HEK293 (cell line): ENCODE results near the gene JPH4.
A peak's percentile ranks its signal among the peaks of the same experiment; 100 is the strongest.

Experiments used
- KLF16 ChIP-seq: fragments of 450-650 bp; formaldehyde crosslinking; IDR thresholded peaks from 2 replicates; pipeline ENCODE4 v1.5.1; 2017; ENCODE audit warnings: missing biosample characterization, missing genetic modification characterization
- SETDB1 ChIP-seq: IDR thresholded peaks from one replicate; pipeline ENCODE4 v1.6.1; 2017; ENCODE audit warnings: mild to moderate bottlenecking, low read length, moderate library complexity, mixed read lengths; ENCODE audit not compliant: insufficient read length
- SP2 ChIP-seq: fragments of 450-650 bp; formaldehyde crosslinking; IDR thresholded peaks from 2 replicates; pipeline ENCODE4 v1.5.1; 2016; ENCODE audit warnings: missing biosample characterization, missing genetic modification characterization
- SP3 ChIP-seq: fragments of 450-650 bp; formaldehyde crosslinking; IDR thresholded peaks from 2 replicates; pipeline ENCODE4 v1.5.1; 2016; ENCODE audit warnings: missing biosample characterization, missing genetic modification characterization
- ZBTB48 ChIP-seq: fragments of 450-650 bp; formaldehyde crosslinking; IDR thresholded peaks from 2 replicates; pipeline ENCODE4 v1.5.1; 2016; ENCODE audit warnings: missing biosample characterization, missing genetic modification characterization
- ZBTB8A ChIP-seq: fragments of 450-650 bp; formaldehyde crosslinking; IDR thresholded peaks from 2 replicates; pipeline ENCODE4 v1.5.1; 2016; ENCODE audit warnings: missing biosample characterization, missing genetic modification characterization
- ZNF114 ChIP-seq: fragments of 450-650 bp; formaldehyde crosslinking; IDR thresholded peaks from 2 replicates; pipeline ENCODE4 v1.5.0; 2017; ENCODE audit warnings: missing biosample characterization, missing genetic modification characterization
- ZNF155 ChIP-seq: fragments of 450-650 bp; formaldehyde crosslinking; IDR thresholded peaks from 2 replicates; pipeline ENCODE4 v1.5.1; 2016; ENCODE audit warnings: missing biosample characterization, missing genetic modification characterization
- ZNF239 ChIP-seq: fragments of 450-650 bp; formaldehyde crosslinking; IDR thresholded peaks from 2 replicates; pipeline ENCODE4 v1.5.1; 2016; ENCODE audit warnings: missing biosample characterization, missing genetic modification characterization
- ZNF311 ChIP-seq: fragments of 450-650 bp; formaldehyde crosslinking; IDR thresholded peaks from 2 replicates; pipeline ENCODE4 v1.5.1; 2017; ENCODE audit warnings: missing biosample characterization, missing genetic modification characterization, borderline replicate concordance
- ZNF473 ChIP-seq: fragments of 450-650 bp; formaldehyde crosslinking; IDR thresholded peaks from 2 replicates; pipeline ENCODE4 v1.5.1; 2017; ENCODE audit warnings: missing biosample characterization, missing genetic modification characterization
- ZNF521 ChIP-seq: fragments of 450-650 bp; formaldehyde crosslinking; IDR thresholded peaks from 2 replicates; pipeline ENCODE4 v1.5.1; 2017; ENCODE audit warnings: missing biosample characterization, mild to moderate bottlenecking, missing genetic modification characterization
- ZNF560 ChIP-seq: fragments of 450-650 bp; formaldehyde crosslinking; IDR thresholded peaks from 2 replicates; pipeline ENCODE4 v1.5.1; 2017; ENCODE audit warnings: missing biosample characterization, missing genetic modification characterization, borderline replicate concordance
- ZNF561 ChIP-seq: fragments of 450-650 bp; IDR thresholded peaks from 2 replicates; pipeline ENCODE4 v1.5.1; 2018; ENCODE audit warnings: missing biosample characterization, missing genetic modification characterization, borderline replicate concordance
- ZNF654 ChIP-seq: fragments of 450-650 bp; formaldehyde crosslinking; IDR thresholded peaks from 2 replicates; pipeline ENCODE4 v1.5.1; 2016; ENCODE audit warnings: low read depth, missing biosample characterization, missing genetic modification characterization
- ZNF792 ChIP-seq: fragments of 450-650 bp; formaldehyde crosslinking; IDR thresholded peaks from 2 replicates; pipeline ENCODE4 v1.5.1; 2016; ENCODE audit warnings: missing biosample characterization, missing genetic modification characterization
- ZSCAN30 ChIP-seq: fragments of 450-650 bp; IDR thresholded peaks from 2 replicates; pipeline ENCODE4 v1.5.1; 2018; ENCODE audit warnings: missing biosample characterization, mild to moderate bottlenecking, missing genetic modification characterization, moderate library complexity
- TF ChIP-seq, protein P1 (sequence below): fragments of 450-650 bp; formaldehyde crosslinking; IDR thresholded peaks from 2 replicates; pipeline ENCODE4 v1.5.1; 2017; ENCODE audit warnings: missing biosample characterization, missing genetic modification characterization
- TF ChIP-seq, protein P2 (sequence below): fragments of 450-650 bp; formaldehyde crosslinking; IDR thresholded peaks from 2 replicates; pipeline ENCODE4 v1.5.1; 2016; ENCODE audit warnings: missing biosample characterization, missing genetic modification characterization
- TF ChIP-seq, protein P3 (sequence below): fragments of 450-650 bp; formaldehyde crosslinking; IDR thresholded peaks from 2 replicates; pipeline ENCODE4 v1.5.1; 2016; ENCODE audit warnings: missing biosample characterization, missing genetic modification characterization
- TF ChIP-seq, protein P4 (sequence below): fragments of 450-650 bp; formaldehyde crosslinking; IDR thresholded peaks from 2 replicates; pipeline ENCODE4 v1.5.1; 2016; ENCODE audit warnings: missing biosample characterization, missing genetic modification characterization
- TF ChIP-seq, protein P5 (sequence below): fragments of 450-650 bp; IDR thresholded peaks from 2 replicates; pipeline ENCODE4 v1.5.1; 2018; ENCODE audit warnings: missing biosample characterization, mild to moderate bottlenecking, missing genetic modification characterization
- TF ChIP-seq, protein P6 (sequence below): fragments of 450-650 bp; formaldehyde crosslinking; conservative IDR thresholded peaks from 2 replicates; pipeline ENCODE4 v1.5.1; 2016; ENCODE audit warnings: low read depth, missing biosample characterization, missing genetic modification characterization

Gene JPH4

DNA sequence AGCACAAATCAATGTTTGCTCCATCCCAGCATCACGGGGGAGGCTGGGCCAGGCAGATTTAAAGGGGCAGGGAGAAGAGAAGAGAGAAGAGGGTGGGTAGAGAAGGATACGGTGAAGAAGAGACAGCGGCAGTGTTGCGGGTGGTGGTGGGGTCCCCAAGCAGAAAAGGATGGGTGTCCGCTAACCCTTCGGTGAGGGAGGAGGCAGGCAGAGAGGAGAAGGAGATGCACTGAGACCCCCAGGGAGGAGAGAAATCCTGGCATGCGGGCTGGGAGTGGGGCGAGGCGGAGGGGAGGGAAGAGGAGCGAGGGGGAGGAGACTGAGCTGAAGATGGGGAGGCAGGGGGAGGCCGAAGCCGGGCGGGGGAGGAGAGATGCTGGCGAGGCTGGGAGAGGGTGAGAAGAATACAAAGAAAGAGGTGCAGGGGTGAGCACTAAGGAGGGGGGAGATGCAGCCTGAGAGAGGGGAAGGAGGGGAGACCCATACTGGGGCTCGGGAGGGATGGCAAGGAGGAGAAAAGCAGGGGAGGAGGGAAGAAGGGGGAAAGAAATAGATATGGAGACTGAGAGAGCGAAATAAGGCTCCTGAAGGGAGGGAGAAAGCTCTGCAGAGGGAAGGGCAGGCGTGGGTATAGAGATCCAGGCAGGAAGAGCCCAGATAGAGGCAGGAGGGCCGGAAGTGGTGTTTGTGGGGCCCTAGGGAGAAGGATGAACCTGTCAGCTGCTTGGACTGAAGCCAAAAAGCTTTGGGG lies at the start of gene JPH4 (continued):
- no peak for TF ChIP-seq SP2 (tag by site-specific recombination)
- no peak for TF ChIP-seq ZNF155
- no peak for TF ChIP-seq KLF16
- TF ChIP-seq ZNF560 (tag by site-specific recombination) = no peak
- no peak for TF ChIP-seq ZBTB8A (tag by site-specific recombination)
- TF ChIP-seq ZNF521 = no peak
- TF ChIP-seq, protein P1, sequence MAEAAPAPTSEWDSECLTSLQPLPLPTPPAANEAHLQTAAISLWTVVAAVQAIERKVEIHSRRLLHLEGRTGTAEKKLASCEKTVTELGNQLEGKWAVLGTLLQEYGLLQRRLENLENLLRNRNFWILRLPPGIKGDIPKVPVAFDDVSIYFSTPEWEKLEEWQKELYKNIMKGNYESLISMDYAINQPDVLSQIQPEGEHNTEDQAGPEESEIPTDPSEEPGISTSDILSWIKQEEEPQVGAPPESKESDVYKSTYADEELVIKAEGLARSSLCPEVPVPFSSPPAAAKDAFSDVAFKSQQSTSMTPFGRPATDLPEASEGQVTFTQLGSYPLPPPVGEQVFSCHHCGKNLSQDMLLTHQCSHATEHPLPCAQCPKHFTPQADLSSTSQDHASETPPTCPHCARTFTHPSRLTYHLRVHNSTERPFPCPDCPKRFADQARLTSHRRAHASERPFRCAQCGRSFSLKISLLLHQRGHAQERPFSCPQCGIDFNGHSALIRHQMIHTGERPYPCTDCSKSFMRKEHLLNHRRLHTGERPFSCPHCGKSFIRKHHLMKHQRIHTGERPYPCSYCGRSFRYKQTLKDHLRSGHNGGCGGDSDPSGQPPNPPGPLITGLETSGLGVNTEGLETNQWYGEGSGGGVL = peak; percentile 87
- TF ChIP-seq, protein P2, sequence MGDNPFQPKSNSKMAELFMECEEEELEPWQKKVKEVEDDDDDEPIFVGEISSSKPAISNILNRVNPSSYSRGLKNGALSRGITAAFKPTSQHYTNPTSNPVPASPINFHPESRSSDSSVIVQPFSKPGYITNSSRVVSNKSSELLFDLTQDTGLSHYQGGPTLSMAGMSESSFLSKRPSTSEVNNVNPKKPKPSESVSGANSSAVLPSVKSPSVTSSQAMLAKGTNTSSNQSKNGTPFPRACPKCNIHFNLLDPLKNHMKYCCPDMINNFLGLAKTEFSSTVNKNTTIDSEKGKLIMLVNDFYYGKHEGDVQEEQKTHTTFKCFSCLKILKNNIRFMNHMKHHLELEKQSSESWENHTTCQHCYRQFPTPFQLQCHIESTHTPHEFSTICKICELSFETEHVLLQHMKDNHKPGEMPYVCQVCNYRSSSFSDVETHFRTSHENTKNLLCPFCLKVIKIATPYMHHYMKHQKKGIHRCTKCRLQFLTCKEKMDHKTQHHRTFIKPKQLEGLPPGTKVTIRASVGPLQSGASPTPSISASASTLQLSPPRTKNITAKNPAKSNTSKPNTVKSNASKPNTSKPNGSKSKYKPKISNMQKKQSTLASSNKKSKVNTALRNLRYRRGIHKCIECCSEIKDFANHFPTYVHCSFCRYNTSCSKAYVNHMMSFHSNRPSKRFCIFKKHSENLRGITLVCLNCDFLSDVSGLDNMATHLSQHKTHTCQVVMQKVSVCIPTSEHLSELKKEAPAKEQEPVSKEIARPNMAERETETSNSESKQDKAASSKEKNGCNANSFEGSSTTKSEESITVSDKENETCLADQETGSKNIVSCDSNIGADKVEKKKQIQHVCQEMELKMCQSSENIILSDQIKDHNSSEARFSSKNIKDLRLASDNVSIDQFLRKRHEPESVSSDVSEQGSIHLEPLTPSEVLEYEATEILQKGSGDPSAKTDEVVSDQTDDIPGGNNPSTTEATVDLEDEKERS = no peak
- TF ChIP-seq ZNF239 = no peak
- no peak for TF ChIP-seq ZNF114 (tag by site-specific recombination)
- TF ChIP-seq SP3 (tag by site-specific recombination) = peak; percentile 25; the same call in 1 of the 2 replicates
- TF ChIP-seq, protein P3, sequence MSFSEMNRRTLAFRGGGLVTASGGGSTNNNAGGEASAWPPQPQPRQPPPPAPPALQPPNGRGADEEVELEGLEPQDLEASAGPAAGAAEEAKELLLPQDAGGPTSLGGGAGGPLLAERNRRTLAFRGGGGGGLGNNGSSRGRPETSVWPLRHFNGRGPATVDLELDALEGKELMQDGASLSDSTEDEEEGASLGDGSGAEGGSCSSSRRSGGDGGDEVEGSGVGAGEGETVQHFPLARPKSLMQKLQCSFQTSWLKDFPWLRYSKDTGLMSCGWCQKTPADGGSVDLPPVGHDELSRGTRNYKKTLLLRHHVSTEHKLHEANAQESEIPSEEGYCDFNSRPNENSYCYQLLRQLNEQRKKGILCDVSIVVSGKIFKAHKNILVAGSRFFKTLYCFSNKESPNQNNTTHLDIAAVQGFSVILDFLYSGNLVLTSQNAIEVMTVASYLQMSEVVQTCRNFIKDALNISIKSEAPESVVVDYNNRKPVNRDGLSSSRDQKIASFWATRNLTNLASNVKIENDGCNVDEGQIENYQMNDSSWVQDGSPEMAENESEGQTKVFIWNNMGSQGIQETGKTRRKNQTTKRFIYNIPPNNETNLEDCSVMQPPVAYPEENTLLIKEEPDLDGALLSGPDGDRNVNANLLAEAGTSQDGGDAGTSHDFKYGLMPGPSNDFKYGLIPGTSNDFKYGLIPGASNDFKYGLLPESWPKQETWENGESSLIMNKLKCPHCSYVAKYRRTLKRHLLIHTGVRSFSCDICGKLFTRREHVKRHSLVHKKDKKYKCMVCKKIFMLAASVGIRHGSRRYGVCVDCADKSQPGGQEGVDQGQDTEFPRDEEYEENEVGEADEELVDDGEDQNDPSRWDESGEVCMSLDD (tag by site-specific recombination) = no peak
- TF ChIP-seq ZSCAN30 (tag by site-specific recombination) = no peak
- no peak for TF ChIP-seq ZBTB48 (tag by site-specific recombination)
- TF ChIP-seq, protein P4, sequence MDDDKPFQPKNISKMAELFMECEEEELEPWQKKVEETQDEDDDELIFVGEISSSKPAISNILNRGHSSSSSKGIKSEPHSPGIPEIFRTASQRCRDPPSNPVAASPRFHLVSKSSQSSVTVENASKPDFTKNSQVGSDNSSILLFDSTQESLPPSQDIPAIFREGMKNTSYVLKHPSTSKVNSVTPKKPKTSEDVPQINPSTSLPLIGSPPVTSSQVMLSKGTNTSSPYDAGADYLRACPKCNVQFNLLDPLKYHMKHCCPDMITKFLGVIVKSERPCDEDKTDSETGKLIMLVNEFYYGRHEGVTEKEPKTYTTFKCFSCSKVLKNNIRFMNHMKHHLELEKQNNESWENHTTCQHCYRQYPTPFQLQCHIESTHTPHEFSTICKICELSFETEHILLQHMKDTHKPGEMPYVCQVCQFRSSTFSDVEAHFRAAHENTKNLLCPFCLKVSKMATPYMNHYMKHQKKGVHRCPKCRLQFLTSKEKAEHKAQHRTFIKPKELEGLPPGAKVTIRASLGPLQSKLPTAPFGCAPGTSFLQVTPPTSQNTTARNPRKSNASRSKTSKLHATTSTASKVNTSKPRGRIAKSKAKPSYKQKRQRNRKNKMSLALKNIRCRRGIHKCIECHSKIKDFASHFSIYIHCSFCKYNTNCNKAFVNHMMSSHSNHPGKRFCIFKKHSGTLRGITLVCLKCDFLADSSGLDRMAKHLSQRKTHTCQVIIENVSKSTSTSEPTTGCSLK = no peak
- TF ChIP-seq SETDB1 = no peak
- TF ChIP-seq ZNF561 = no peak
- TF ChIP-seq, protein P5, sequence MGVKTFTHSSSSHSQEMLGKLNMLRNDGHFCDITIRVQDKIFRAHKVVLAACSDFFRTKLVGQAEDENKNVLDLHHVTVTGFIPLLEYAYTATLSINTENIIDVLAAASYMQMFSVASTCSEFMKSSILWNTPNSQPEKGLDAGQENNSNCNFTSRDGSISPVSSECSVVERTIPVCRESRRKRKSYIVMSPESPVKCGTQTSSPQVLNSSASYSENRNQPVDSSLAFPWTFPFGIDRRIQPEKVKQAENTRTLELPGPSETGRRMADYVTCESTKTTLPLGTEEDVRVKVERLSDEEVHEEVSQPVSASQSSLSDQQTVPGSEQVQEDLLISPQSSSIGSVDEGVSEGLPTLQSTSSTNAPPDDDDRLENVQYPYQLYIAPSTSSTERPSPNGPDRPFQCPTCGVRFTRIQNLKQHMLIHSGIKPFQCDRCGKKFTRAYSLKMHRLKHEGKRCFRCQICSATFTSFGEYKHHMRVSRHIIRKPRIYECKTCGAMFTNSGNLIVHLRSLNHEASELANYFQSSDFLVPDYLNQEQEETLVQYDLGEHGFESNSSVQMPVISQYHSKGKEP (tag by site-specific recombination) = no peak
- TF ChIP-seq ZNF654 (tag by site-specific recombination) = no peak
- TF ChIP-seq, protein P6, sequence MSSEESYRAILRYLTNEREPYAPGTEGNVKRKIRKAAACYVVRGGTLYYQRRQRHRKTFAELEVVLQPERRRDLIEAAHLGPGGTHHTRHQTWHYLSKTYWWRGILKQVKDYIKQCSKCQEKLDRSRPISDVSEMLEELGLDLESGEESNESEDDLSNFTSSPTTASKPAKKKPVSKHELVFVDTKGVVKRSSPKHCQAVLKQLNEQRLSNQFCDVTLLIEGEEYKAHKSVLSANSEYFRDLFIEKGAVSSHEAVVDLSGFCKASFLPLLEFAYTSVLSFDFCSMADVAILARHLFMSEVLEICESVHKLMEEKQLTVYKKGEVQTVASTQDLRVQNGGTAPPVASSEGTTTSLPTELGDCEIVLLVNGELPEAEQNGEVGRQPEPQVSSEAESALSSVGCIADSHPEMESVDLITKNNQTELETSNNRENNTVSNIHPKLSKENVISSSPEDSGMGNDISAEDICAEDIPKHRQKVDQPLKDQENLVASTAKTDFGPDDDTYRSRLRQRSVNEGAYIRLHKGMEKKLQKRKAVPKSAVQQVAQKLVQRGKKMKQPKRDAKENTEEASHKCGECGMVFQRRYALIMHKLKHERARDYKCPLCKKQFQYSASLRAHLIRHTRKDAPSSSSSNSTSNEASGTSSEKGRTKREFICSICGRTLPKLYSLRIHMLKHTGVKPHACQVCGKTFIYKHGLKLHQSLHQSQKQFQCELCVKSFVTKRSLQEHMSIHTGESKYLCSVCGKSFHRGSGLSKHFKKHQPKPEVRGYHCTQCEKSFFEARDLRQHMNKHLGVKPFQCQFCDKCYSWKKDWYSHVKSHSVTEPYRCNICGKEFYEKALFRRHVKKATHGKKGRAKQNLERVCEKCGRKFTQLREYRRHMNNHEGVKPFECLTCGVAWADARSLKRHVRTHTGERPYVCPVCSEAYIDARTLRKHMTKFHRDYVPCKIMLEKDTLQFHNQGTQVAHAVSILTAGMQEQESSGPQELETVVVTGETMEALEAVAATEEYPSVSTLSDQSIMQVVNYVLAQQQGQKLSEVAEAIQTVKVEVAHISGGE (tag by site-specific recombination) = no peak
- TF ChIP-seq ZNF311 (tag by site-specific recombination) = no peak
- no peak for TF ChIP-seq ZNF473 (tag by site-specific recombination)
- TF ChIP-seq ZNF792 (tag by site-specific recombination) = no peak
